Measurements from ENCODE around the gene POLR2E. TPM values are rescaled to one million over a fixed set of nuclear protein-coding genes. Genes with fewer than 3 reads are reported as not detected.

The POLR2E gene
- total RNA-seq, 1 donor from 2014 or later: 336 TPM

Other genes starting within 250 kb of the POLR2E start
- not detected in 2 replicates for gene ELANE, start 243.1 kb downstream of the POLR2E start, total RNA-seq
- 0.24 and 1.2 TPM in 2 replicates for gene CFD, start 235.7 kb downstream of the POLR2E start, total RNA-seq
- gene MED16, start 202.2 kb downstream of the POLR2E start, total RNA-seq: 48.2 and 57.1 TPM in 2 replicates
- gene RNU6-9, start 201.9 kb downstream of the POLR2E start, total RNA-seq: not detected in 2 replicates
- gene R3HDM4, start 182.2 kb downstream of the POLR2E start, total RNA-seq: 63.2 and 75.7 TPM in 2 replicates
- 0.12 TPM in 1 of 2 replicates, not detected in the other for gene KISS1R, start 178.0 kb downstream of the POLR2E start, total RNA-seq
- gene ARID3A, start 169.3 kb downstream of the POLR2E start, total RNA-seq: 14.2 and 14.7 TPM in 2 replicates
- 56.8 and 78.7 TPM in 2 replicates for gene WDR18, start 111.0 kb downstream of the POLR2E start, total RNA-seq
- 8.3 and 12.4 TPM in 2 replicates for gene GRIN3B, start 95.0 kb downstream of the POLR2E start, total RNA-seq
- 167 and 260 TPM in 2 replicates for gene TMEM259, start 74.3 kb downstream of the POLR2E start, total RNA-seq
- not detected in 2 replicates for gene RNU6-2, start 73.9 kb downstream of the POLR2E start, total RNA-seq
- gene CNN2, start 68.8 kb downstream of the POLR2E start, total RNA-seq: 271 and 285 TPM in 2 replicates
- 11.8 and 13.3 TPM in 2 replicates for gene ABCA7, start 55.3 kb downstream of the POLR2E start, total RNA-seq
- gene ARHGAP45, start 28.2 kb downstream of the POLR2E start, total RNA-seq: 23.0 and 27.0 TPM in 2 replicates
- 752 and 944 TPM in 2 replicates for gene GPX4, start 8.6 kb upstream of the POLR2E start, total RNA-seq
- gene SBNO2, start 78.9 kb upstream of the POLR2E start, total RNA-seq: 53.8 and 76.3 TPM in 2 replicates
- gene STK11, start 110.4 kb upstream of the POLR2E start, total RNA-seq: 61.8 and 77.7 TPM in 2 replicates
- gene CBARP, start 142.6 kb upstream of the POLR2E start, total RNA-seq: 9.8 and 13.9 TPM in 2 replicates
- 79.0 and 95.6 TPM in 2 replicates for gene ATP5F1D, start 146.4 kb upstream of the POLR2E start, total RNA-seq
- gene MIDN, start 153.2 kb upstream of the POLR2E start, total RNA-seq: 43.0 and 78.7 TPM in 2 replicates
- 182 and 231 TPM in 2 replicates for gene CIRBP, start 174.0 kb upstream of the POLR2E start, total RNA-seq
- gene FAM174C, start 180.2 kb upstream of the POLR2E start, total RNA-seq: 66.3 and 96.6 TPM in 2 replicates
- gene EFNA2, start 190.5 kb upstream of the POLR2E start, total RNA-seq: 2.6 and 4.8 TPM in 2 replicates